Measurements from ENCODE around the gene EXOSC10.

DNA sequence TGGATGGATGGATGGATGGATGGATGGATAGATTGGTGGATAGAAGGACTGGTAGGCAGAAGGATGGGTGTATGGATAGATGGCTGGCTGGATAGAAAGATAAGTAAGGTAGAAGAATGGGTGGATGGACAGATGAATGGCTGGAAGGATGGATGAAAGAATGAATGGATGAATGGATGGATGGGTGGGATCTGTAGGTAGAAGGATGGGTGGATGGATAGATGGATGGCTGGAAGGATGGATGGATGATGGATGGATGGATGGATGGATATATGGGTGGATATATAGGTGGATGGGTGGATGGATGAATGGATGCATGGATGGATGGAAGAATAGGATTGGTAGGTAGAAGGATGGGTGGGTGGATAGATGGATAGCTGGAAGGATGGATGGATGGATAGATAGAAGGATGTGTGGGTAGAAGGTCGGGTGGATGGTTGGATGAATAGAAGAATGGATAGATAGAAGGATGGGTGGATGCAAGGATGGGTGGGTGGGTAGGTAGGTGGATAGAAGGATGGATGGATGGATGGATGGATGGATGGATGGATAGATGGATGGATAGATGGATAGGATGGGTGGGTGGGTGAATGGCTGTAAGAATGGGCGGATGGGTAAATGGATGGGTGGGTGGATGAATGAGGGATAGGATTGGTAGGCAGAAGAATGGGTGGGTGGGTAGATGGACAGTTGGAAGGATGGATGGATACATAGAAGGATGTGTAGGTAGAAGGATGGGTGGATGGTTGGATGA lies 60.1 kb downstream of the EXOSC10 start:
- TF ChIP-seq EZH2 (IDR thresholded peaks at IDR 0.05; ENCODE audit: borderline replicate concordance, low read depth, low read length, severe bottlenecking) (no peak), POLR2A (IDR thresholded peaks at IDR 0.05; ENCODE audit: low read depth, low read length) (no peak), POLR2AphosphoS5 (IDR thresholded peaks at IDR 0.05; ENCODE audit: insufficient read depth, low read depth, low read length) (no peak), JUN (IDR thresholded peaks at IDR 0.05; ENCODE audit: borderline replicate concordance, insufficient read depth, insufficient read length, low read depth) (no peak), MYC (IDR thresholded peaks at IDR 0.05; ENCODE audit: low read depth, low read length) (no peak), FOS (IDR thresholded peaks at IDR 0.05; ENCODE audit: borderline replicate concordance, insufficient read depth, low read length) (no peak), GATA2 (IDR thresholded peaks at IDR 0.05; ENCODE audit: insufficient read depth, insufficient read length, low read depth, low read length) (no peak)
- TF ChIP-seq, protein P1, sequence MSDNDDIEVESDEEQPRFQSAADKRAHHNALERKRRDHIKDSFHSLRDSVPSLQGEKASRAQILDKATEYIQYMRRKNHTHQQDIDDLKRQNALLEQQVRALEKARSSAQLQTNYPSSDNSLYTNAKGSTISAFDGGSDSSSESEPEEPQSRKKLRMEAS (IDR thresholded peaks at IDR 0.05; ENCODE audit: insufficient read depth, insufficient read length), result no peak
- TF ChIP-seq, protein P2, sequence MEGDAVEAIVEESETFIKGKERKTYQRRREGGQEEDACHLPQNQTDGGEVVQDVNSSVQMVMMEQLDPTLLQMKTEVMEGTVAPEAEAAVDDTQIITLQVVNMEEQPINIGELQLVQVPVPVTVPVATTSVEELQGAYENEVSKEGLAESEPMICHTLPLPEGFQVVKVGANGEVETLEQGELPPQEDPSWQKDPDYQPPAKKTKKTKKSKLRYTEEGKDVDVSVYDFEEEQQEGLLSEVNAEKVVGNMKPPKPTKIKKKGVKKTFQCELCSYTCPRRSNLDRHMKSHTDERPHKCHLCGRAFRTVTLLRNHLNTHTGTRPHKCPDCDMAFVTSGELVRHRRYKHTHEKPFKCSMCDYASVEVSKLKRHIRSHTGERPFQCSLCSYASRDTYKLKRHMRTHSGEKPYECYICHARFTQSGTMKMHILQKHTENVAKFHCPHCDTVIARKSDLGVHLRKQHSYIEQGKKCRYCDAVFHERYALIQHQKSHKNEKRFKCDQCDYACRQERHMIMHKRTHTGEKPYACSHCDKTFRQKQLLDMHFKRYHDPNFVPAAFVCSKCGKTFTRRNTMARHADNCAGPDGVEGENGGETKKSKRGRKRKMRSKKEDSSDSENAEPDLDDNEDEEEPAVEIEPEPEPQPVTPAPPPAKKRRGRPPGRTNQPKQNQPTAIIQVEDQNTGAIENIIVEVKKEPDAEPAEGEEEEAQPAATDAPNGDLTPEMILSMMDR (IDR thresholded peaks at IDR 0.05; ENCODE audit: extremely low read depth in 1 of 2, insufficient read depth in 1 of 2, low read depth in 1 of 2, low read length in 2 of 2), result no peak
